Thymus (tissue), 2 donors: Measurements from ENCODE around the gene ZNHIT2. TPM values are rescaled to one million over a fixed set of nuclear protein-coding genes. Genes with fewer than 3 reads are reported as not detected.

Experiments used
- polyA plus RNA-seq: library from polyadenylated mRNA; stranded (reverse); fragments of 200-250 nt; gene quantifications from one replicate; pipeline ENCODE4 v1.2.3, GENCODE V29; 2013
- total RNA-seq: library from RNA; stranded (reverse); fragments of 120-200 nt; gene quantifications from one replicate; pipeline ENCODE4 v1.2.4, GENCODE V29; 2013
- donor health status: healthy.

Gene ZNHIT2
- total and polyA plus RNA-seq, 2 donors = 10.1 to 16.5 TPM

Other genes with a start within 250 kb of the ZNHIT2 start
- gene EHD1, start 239.1 kb downstream of the ZNHIT2 start, total RNA-seq = 17.3 TPM
- gene EHD1, start 239.1 kb downstream of the ZNHIT2 start, polyA plus RNA-seq = 32.3 TPM
- gene ATG2A, start 200.5 kb downstream of the ZNHIT2 start, total RNA-seq = 6.3 TPM
- gene ATG2A, start 200.5 kb downstream of the ZNHIT2 start, polyA plus RNA-seq = 35.2 TPM
- 4.4 TPM for gene PPP2R5B, start 193.0 kb downstream of the ZNHIT2 start, total RNA-seq
- 18.3 TPM for gene PPP2R5B, start 193.0 kb downstream of the ZNHIT2 start, polyA plus RNA-seq
- 0.47 TPM for gene GPHA2, start 181.8 kb downstream of the ZNHIT2 start, total RNA-seq
- 1.6 TPM for gene GPHA2, start 181.8 kb downstream of the ZNHIT2 start, polyA plus RNA-seq
- 0.14 TPM for gene MAJIN, start 145.6 kb downstream of the ZNHIT2 start, total RNA-seq
- gene MAJIN, start 145.6 kb downstream of the ZNHIT2 start, polyA plus RNA-seq = 0.50 TPM
- 0.90 TPM for gene BATF2, start 120.7 kb downstream of the ZNHIT2 start, total RNA-seq
- gene BATF2, start 120.7 kb downstream of the ZNHIT2 start, polyA plus RNA-seq = 3.1 TPM
- 42.8 TPM for gene ARL2, start 103.5 kb downstream of the ZNHIT2 start, total RNA-seq
- 52.0 TPM for gene ARL2, start 103.5 kb downstream of the ZNHIT2 start, polyA plus RNA-seq
- 10.6 TPM for gene SNX15, start 90.3 kb downstream of the ZNHIT2 start, total RNA-seq
- gene SNX15, start 90.3 kb downstream of the ZNHIT2 start, polyA plus RNA-seq = 15.4 TPM
- 11.2 TPM for gene SAC3D1, start 76.5 kb downstream of the ZNHIT2 start, total RNA-seq
- 11.5 TPM for gene SAC3D1, start 76.5 kb downstream of the ZNHIT2 start, polyA plus RNA-seq
- gene NAALADL1, start 59.1 kb downstream of the ZNHIT2 start, total RNA-seq = 5.1 TPM
- gene NAALADL1, start 59.1 kb downstream of the ZNHIT2 start, polyA plus RNA-seq = 9.0 TPM
- gene CDCA5, start 33.7 kb downstream of the ZNHIT2 start, total RNA-seq = 26.8 TPM
- gene CDCA5, start 33.7 kb downstream of the ZNHIT2 start, polyA plus RNA-seq = 2.2 TPM
- gene ZFPL1, start 33.5 kb downstream of the ZNHIT2 start, total RNA-seq = 16.8 TPM
- gene ZFPL1, start 33.5 kb downstream of the ZNHIT2 start, polyA plus RNA-seq = 42.5 TPM
- 110 TPM for gene VPS51, start 21.5 kb downstream of the ZNHIT2 start, total RNA-seq
- 121 TPM for gene VPS51, start 21.5 kb downstream of the ZNHIT2 start, polyA plus RNA-seq
- gene TM7SF2, start 5.8 kb downstream of the ZNHIT2 start, total RNA-seq = 16.1 TPM
- gene TM7SF2, start 5.8 kb downstream of the ZNHIT2 start, polyA plus RNA-seq = 35.8 TPM
- 1,067 TPM for gene FAU, start 4.4 kb upstream of the ZNHIT2 start, total RNA-seq
- 1,132 TPM for gene FAU, start 4.4 kb upstream of the ZNHIT2 start, polyA plus RNA-seq
- gene MRPL49, start 4.6 kb upstream of the ZNHIT2 start, total RNA-seq = 42.3 TPM
- 36.2 TPM for gene MRPL49, start 4.6 kb upstream of the ZNHIT2 start, polyA plus RNA-seq
- gene SYVN1, start 16.8 kb upstream of the ZNHIT2 start, total RNA-seq = 3.6 TPM
- 22.7 TPM for gene SYVN1, start 16.8 kb upstream of the ZNHIT2 start, polyA plus RNA-seq
- gene SPDYC, start 52.5 kb upstream of the ZNHIT2 start, total RNA-seq = not detected
- 0.11 TPM for gene SPDYC, start 52.5 kb upstream of the ZNHIT2 start, polyA plus RNA-seq
- 31.9 TPM for gene CAPN1, start 64.2 kb upstream of the ZNHIT2 start, total RNA-seq
- gene CAPN1, start 64.2 kb upstream of the ZNHIT2 start, polyA plus RNA-seq = 104 TPM
- 21.0 TPM for gene POLA2, start 144.3 kb upstream of the ZNHIT2 start, total RNA-seq
- gene POLA2, start 144.3 kb upstream of the ZNHIT2 start, polyA plus RNA-seq = 7.3 TPM
- gene CDC42EP2, start 197.2 kb upstream of the ZNHIT2 start, total RNA-seq = 0.33 TPM
- 3.2 TPM for gene CDC42EP2, start 197.2 kb upstream of the ZNHIT2 start, polyA plus RNA-seq
- gene DPF2, start 216.2 kb upstream of the ZNHIT2 start, total RNA-seq = 29.7 TPM
- 30.8 TPM for gene DPF2, start 216.2 kb upstream of the ZNHIT2 start, polyA plus RNA-seq
- gene TIGD3, start 237.1 kb upstream of the ZNHIT2 start, total RNA-seq = 1.0 TPM
- gene TIGD3, start 237.1 kb upstream of the ZNHIT2 start, polyA plus RNA-seq = 1.9 TPM